ENCODE measurements around the gene GATA2.

GRCh38 chr3:128470134-128470899 lies 22.7 kb downstream of the GATA2 start:
- no peak for TF ChIP-seq ZNF274 (IDR thresholded peaks at IDR 0.05; ENCODE audit: low read depth, low read length)
- TF ChIP-seq YY1 (IDR thresholded peaks at IDR 0.05; ENCODE audit: insufficient read depth, insufficient read length): no peak
- TF ChIP-seq SUZ12 (IDR thresholded peaks at IDR 0.05; ENCODE audit: extremely low read depth, insufficient read depth, insufficient read length): no peak
